Caco-2 (cell line): ENCODE data around the gene FOXN3. TPM values are rescaled to one million over a fixed set of nuclear protein-coding genes. Genes with fewer than 3 reads are reported as not detected.

Experiments
- BruUV-seq: library from RNA; stranded (reverse); fragments of 400-500 nt; replicated peaks from 2 replicates; lab custom pipeline; 2021; lab: Mats Ljungman, UMichigan
- CTCF ChIA-PET: fragments of 300-600 bp; sonication (Branson Sonifier 250); formaldehyde crosslinking; loops from one replicate; lab custom pipeline; 2022; ENCODE audit warnings: antibody characterized with exemption; lab: Charles Lee
- POLR2A ChIA-PET: fragments of 300-600 bp; sonication (Branson Sonifier 250); formaldehyde crosslinking; loops from one replicate; lab custom pipeline; 2022; ENCODE audit warnings: antibody characterized with exemption; lab: Charles Lee
- DNase-seq, 2 experiments: peaks; one replicate each; pipeline versions ENCODE4 v3.0.0 to v3.0.0-alpha.2; 2020 to 2022
- H3K27me3 ChIP-seq: replicated peaks from 2 replicates; pipeline ENCODE4 v1.6.0; 2011; ENCODE audit warnings: low read length; ENCODE audit not compliant: control insufficient read depth, insufficient read depth
- H3K36me3 ChIP-seq: 2 replicates; pipeline ENCODE4 v1.5.1; 2011; ENCODE audit warnings: low read length; ENCODE audit not compliant: control insufficient read depth, insufficient read depth
- H3K4me1 ChIP-seq: fragments of 250-450 bp; sonication (Bioruptor Pico); 2 replicates; pipeline ENCODE4 v1.5.1; 2020; ENCODE audit warnings: mild to moderate bottlenecking
- H3K4me3 ChIP-seq: 2 replicates; pipeline ENCODE4 v1.5.1; 2011; ENCODE audit warnings: low read depth, mild to moderate bottlenecking, control low read depth, low read length
- H3K9me3 ChIP-seq: fragments of 250-450 bp; sonication (Bioruptor Pico); 2 replicates; pipeline ENCODE4 v1.5.1; 2020; ENCODE audit warnings: mild to moderate bottlenecking, moderate library complexity
- H3K27ac Mint-ChIP-seq: one replicate; pipeline ENCODE4 v1.8.0; 2022; ENCODE audit warnings: mixed read lengths; ENCODE audit not compliant: unreplicated experiment
- H3K27me3 Mint-ChIP-seq: one replicate; pipeline ENCODE4 v1.8.0; 2022; ENCODE audit warnings: mixed read lengths; ENCODE audit not compliant: insufficient read depth, unreplicated experiment
- H3K36me3 Mint-ChIP-seq: one replicate; pipeline ENCODE4 v1.8.0; 2022; ENCODE audit warnings: mild to moderate bottlenecking, mixed read lengths; ENCODE audit not compliant: insufficient read depth, unreplicated experiment
- H3K4me1 Mint-ChIP-seq: one replicate; pipeline ENCODE4 v1.8.0; 2022; ENCODE audit warnings: low read depth, mixed read lengths; ENCODE audit not compliant: unreplicated experiment
- H3K4me3 Mint-ChIP-seq: one replicate; pipeline ENCODE4 v1.8.0; 2022; ENCODE audit warnings: mild to moderate bottlenecking, moderate library complexity, mixed read lengths; ENCODE audit not compliant: unreplicated experiment
- H3K9me3 Mint-ChIP-seq: one replicate; pipeline ENCODE4 v1.8.0; 2022; ENCODE audit warnings: mixed read lengths; ENCODE audit not compliant: unreplicated experiment
- intact Hi-C: fragments of 100-400 bp; cut with micrococcal nuclease; formaldehyde crosslinking; loops from one replicate; pipeline ENCODE4 v1.10.0; 2022; ENCODE audit not compliant: unreplicated experiment
- total RNA-seq: library from RNA; stranded (reverse); gene quantifications from 2 replicates; pipeline ENCODE4 v1.2.3, GENCODE V29; 2022
- TF ChIP-seq, protein P1 (sequence below), 2 experiments: fragments of 200-600 bp in 1 of 2; IDR thresholded peaks; 1 replicate in 1 of 2; 2 replicates in 1 of 2; pipeline versions ENCODE4 v1.5.1 to v1.8.0; 2011 to 2022; ENCODE audit warnings: antibody characterized with exemption in 1 of 2, control low read depth in 1 of 2, inconsistent platforms in 1 of 2, low read depth in 1 of 2, low read length in 1 of 2, mild to moderate bottlenecking in 1 of 2, moderate library complexity in 1 of 2; ENCODE audit not compliant: insufficient read depth in 1 of 2, severe bottlenecking in 1 of 2, unreplicated experiment in 1 of 2

Gene FOXN3
- total RNA-seq, 1 experiment from 2014 or later = 20.6 TPM

GRCh38 chr14:89353766-89354113, 63.3 kb downstream of the FOXN3 start:
- intact Hi-C loops = loop anchor here (5.0 kb wide), 1 partner anchor 561 kb away; the partner anchor contains the start of gene EML5
- Mint-ChIP-seq H3K27me3 (no peaks in the 10 kb centered on the region), H3K4me1 (peaks cover 7% of the 10 kb centered on the region), H3K9me3 (no peaks in the 10 kb centered on the region), H3K27ac (no peak overlapping the region), H3K4me3 (no peak overlapping the region), H3K36me3 (peaks cover 6% of the 10 kb centered on the region)
- peaks cover 15% of the 10 kb centered on the region for H3K4me1 ChIP-seq
- DNase-seq = no peak
- ChIA-PET POLR2A (no interaction called here), CTCF (no interaction called here)
- no TSS peak for BruUV-seq
- H3K27me3 ChIP-seq = no peaks in the 10 kb centered on the region
- H3K4me3 ChIP-seq = no peak overlapping the region
- TF ChIP-seq, protein P1, sequence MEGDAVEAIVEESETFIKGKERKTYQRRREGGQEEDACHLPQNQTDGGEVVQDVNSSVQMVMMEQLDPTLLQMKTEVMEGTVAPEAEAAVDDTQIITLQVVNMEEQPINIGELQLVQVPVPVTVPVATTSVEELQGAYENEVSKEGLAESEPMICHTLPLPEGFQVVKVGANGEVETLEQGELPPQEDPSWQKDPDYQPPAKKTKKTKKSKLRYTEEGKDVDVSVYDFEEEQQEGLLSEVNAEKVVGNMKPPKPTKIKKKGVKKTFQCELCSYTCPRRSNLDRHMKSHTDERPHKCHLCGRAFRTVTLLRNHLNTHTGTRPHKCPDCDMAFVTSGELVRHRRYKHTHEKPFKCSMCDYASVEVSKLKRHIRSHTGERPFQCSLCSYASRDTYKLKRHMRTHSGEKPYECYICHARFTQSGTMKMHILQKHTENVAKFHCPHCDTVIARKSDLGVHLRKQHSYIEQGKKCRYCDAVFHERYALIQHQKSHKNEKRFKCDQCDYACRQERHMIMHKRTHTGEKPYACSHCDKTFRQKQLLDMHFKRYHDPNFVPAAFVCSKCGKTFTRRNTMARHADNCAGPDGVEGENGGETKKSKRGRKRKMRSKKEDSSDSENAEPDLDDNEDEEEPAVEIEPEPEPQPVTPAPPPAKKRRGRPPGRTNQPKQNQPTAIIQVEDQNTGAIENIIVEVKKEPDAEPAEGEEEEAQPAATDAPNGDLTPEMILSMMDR (IDR thresholded peaks at IDR 0.05; ENCODE audit: insufficient read depth in 1 of 2, low read depth in 1 of 2, low read length in 1 of 2, severe bottlenecking in 1 of 2, unreplicated experiment in 1 of 2) = no peak
- no peaks in the 10 kb centered on the region for H3K9me3 ChIP-seq
- no peaks in the 10 kb centered on the region; the same call in 1 of the 2 replicates for H3K36me3 ChIP-seq

GRCh38 chr14:89352976-89353765, 63.9 kb downstream of the FOXN3 start:
- Mint-ChIP-seq H3K27me3 (no peaks in the 10 kb centered on the region), H3K36me3 (peaks cover 6% of the 10 kb centered on the region), H3K9me3 (no peaks in the 10 kb centered on the region), H3K4me1 (peaks cover 7% of the 10 kb centered on the region), H3K27ac (no peak overlapping the region), H3K4me3 (no peak overlapping the region)
- H3K4me1 ChIP-seq = peaks cover 15% of the 10 kb centered on the region
- intact Hi-C loops = loop anchor here (5.0 kb wide), 1 partner anchor 561 kb away; the partner anchor contains the start of gene EML5
- H3K36me3 ChIP-seq = no peaks in the 10 kb centered on the region; the same call in 1 of the 2 replicates
- BruUV-seq = no TSS peak
- no peak for DNase-seq
- ChIA-PET POLR2A (no interaction called here), CTCF (no interaction called here)
- H3K9me3 ChIP-seq = no peaks in the 10 kb centered on the region
- no peak overlapping the region for H3K4me3 ChIP-seq
- TF ChIP-seq, protein P1 (IDR thresholded peaks at IDR 0.05; ENCODE audit: insufficient read depth in 1 of 2, low read depth in 1 of 2, low read length in 1 of 2, severe bottlenecking in 1 of 2, unreplicated experiment in 1 of 2) = no peak
- H3K27me3 ChIP-seq = no peaks in the 10 kb centered on the region

DNA sequence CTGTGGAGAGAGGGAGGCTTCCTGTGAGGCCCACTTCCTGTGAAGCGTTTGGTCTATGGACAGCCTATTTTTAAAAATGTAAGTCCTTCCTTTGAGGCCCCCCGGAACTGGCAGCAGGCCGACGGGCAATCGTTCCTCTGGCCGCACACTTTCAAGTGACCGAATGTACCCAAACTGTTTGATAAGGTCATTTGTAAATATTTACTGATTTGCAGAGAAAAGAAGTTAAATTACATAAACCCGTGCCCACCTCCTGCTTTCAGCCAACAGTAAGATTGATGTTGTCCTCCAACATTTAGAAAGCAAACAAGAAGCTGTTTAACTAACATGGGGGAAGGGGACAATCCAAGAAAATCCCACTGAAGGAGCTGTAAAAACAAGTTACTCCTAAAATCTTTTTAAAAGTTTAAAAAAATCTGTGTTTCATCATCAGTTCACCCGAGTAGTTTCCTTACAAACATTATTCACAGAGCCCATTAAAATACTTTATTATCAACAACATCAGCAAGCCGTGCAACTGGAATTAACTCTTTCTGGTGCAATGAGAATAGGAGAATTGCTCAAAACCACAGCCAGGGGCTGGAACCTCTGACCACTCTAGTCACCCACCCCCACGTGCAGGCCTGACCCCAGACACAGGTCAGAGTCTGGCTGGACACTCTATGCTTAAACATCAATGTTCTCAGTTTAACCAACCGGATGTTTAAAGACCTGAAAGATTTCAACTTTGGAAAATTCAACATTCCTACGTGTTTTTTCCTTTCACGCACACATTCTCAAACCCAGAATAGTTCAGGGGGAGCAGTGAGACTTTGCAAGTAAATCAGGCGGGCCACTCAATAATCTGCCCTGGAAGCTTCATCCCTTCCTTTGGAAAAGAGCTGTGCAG, 65.3 kb downstream of the FOXN3 start:
- H3K9me3 Mint-ChIP-seq = no peaks in the 10 kb centered on the region
- Histone ChIP-seq H3K4me3 (peak overlapping the region; percentile 11; the same call in 1 of the 2 replicates), H3K9me3 (no peaks in the 10 kb centered on the region), H3K4me1 (peaks cover 15% of the 10 kb centered on the region), H3K36me3 (no peaks in the 10 kb centered on the region; the same call in 1 of the 2 replicates), H3K27me3 (no peaks in the 10 kb centered on the region)
- ChIA-PET POLR2A (interaction anchor here (0.6 kb wide), 2 partner anchors 16 to 57 kb away, joined by 3 to 5 read pairs; no protein-coding TSS in a partner anchor), CTCF (interaction anchor here (0.8 to 1.6 kb wide), 2 partner anchors 12 to 17 kb away, joined by 3 to 4 read pairs; no protein-coding TSS in a partner anchor)
- TF ChIP-seq, protein P1 (IDR thresholded peaks at IDR 0.05; ENCODE audit: insufficient read depth in 1 of 2, low read depth in 1 of 2, low read length in 1 of 2, severe bottlenecking in 1 of 2, unreplicated experiment in 1 of 2) = peak in 1 of 2 experiments; percentile 3
- H3K27me3 Mint-ChIP-seq = no peaks in the 10 kb centered on the region
- peak overlapping the region; percentile 62 for H3K4me3 Mint-ChIP-seq
- DNase-seq = peak; percentile 67 to 73
- peaks cover 7% of the 10 kb centered on the region for H3K4me1 Mint-ChIP-seq
- peaks cover 6% of the 10 kb centered on the region for H3K36me3 Mint-ChIP-seq
- no TSS peak for BruUV-seq
- peak overlapping the region; percentile 73 for H3K27ac Mint-ChIP-seq
- intact Hi-C loops = loop anchor here (1.0 to 5.0 kb wide), 4 partner anchors 11 to 559 kb away; partner anchors contain the start of gene EML5
